Effector CD4-positive, alpha-beta T cell (primary cell): ENCODE data around the gene LHFPL6.

Source experiments
- DNase-seq: peaks from one replicate; pipeline ENCODE4 v3.0.0-alpha.2; 2020

The LHFPL6 gene

GRCh38 chr13:39410096-39410901 is 192.7 kb downstream of the LHFPL6 start:
- DNase-seq: no peak

GRCh38 chr13:39408512-39408911 is 194.5 kb downstream of the LHFPL6 start:
- no peak for DNase-seq

GRCh38 chr13:39407786-39408185 is 195.2 kb downstream of the LHFPL6 start:
- DNase-seq: no peak

GRCh38 chr13:39407138-39407537 is 195.9 kb downstream of the LHFPL6 start:
- DNase-seq: no peak

- DNase-seq: no peak
These were observed 196.3 kb downstream of the LHFPL6 start for GRCh38 chr13:39406688-39407087.

- no peak for DNase-seq
These were observed 197.3 kb downstream of the LHFPL6 start for GRCh38 chr13:39405596-39406205.

- DNase-seq: no peak
These were observed 197.9 kb downstream of the LHFPL6 start for GRCh38 chr13:39405107-39405506.

- no peak for DNase-seq
These were observed 199.9 kb downstream of the LHFPL6 start for GRCh38 chr13:39403106-39403505.

- no peak for DNase-seq
These were observed 200.6 kb downstream of the LHFPL6 start for GRCh38 chr13:39402221-39402970.

GRCh38 chr13:39401756-39402155 is 201.2 kb downstream of the LHFPL6 start:
- no peak for DNase-seq

- no peak for DNase-seq
These were observed 201.8 kb downstream of the LHFPL6 start for GRCh38 chr13:39401046-39401705.

- DNase-seq: no peak
These were observed 203.9 kb downstream of the LHFPL6 start for GRCh38 chr13:39399102-39399501.

GRCh38 chr13:39397896-39398265 is 205.1 kb downstream of the LHFPL6 start:
- no peak for DNase-seq

- no peak for DNase-seq
These were observed 205.6 kb downstream of the LHFPL6 start for GRCh38 chr13:39397226-39397895.

GRCh38 chr13:39394796-39395678 is 208.0 kb downstream of the LHFPL6 start:
- no peak for DNase-seq

GRCh38 chr13:39391761-39392160 is 211.2 kb downstream of the LHFPL6 start:
- no peak for DNase-seq

GRCh38 chr13:39389013-39389412 is 214.0 kb downstream of the LHFPL6 start:
- DNase-seq: no peak

- no peak for DNase-seq
These were observed 217.3 kb downstream of the LHFPL6 start for GRCh38 chr13:39385621-39386231.

GRCh38 chr13:39385154-39385553 is 217.8 kb downstream of the LHFPL6 start:
- DNase-seq: no peak

GRCh38 chr13:39381456-39381855 is 221.5 kb downstream of the LHFPL6 start:
- no peak for DNase-seq
